SHP77 treated with DMSO at 0.1 percent for 48 hours (cell line): ENCODE results near the gene VAT1L.

Source experiments
- DNase-seq: peaks from one replicate; lab custom pipeline; 2025; lab: John Stamatoyannopoulos, UW

Gene VAT1L

DNA sequence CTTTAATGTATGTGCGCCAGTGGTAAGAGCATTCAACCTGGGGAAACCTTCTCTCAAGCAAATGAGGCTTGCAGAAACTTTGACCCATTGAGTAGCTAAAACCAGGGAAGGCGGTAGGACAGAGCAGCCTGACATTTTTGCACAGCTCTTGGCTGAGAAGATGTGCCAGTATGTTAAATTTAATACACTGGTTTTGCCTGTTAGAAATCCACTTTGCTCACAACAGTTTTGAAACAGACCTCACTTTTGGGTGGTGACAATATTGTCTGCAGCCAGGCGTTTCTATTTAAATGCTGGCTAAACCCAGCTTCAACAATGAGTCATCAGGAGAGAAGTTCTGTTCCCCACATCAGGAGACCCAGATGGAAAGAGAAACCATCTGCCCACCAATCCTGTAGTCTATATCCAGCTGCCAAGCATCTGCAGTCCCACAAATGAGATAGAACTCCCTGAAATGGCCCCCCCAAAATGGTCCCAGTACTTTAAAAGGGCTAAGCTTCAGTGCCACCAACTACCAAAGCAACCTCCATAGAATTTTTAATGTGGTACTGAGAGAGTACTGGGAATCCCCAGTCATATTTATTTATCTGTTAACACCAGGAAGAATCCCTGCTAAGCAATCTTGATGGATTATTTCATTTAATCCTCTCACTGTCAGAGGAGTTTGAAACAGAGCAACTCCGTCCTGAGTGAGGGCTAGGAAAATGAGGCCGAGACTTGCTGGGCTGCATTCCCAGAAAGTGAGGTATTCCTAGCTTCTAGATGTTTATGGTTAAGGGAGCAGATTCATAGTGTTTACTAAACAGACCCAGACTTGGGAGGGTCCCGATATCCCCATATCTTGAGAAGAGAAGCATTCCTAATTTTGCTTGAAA lies 205.0 kb downstream of the VAT1L start:
- DNase-seq: no peak

DNA sequence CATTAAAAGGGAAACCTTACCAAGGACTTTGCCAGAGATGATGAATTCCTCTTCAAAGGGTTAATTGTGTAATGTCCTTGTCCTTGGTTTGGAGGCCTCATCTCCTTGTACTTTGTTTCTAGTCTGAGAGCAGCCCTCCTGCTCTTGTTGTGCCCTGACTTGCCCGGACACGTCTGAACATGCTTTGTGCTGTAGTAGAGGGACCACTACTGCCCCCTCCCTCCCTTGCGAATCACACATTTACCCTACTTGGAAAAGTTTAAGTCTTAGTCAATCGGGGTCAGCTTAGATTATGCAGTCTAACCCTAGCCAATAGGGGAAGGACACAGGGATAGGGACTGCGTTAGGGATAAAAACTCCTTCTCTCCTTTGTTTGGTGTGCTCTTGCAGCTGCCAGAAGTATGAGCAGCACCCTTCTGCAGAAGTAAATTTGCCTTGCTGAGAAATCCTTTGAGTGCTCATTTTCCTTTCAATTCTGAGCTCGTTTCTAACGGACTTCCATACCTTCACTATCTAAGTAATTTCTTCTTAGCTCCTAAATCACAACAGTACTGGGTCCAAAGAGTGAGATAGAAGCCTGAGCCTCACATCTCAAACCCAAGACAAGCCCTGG lies 207.6 kb downstream of the VAT1L start:
- DNase-seq: no peak

GRCh38 chr16:77998350-77999023 lies 210.1 kb downstream of the VAT1L start:
- no peak for DNase-seq

- DNase-seq: no peak
Measured at GRCh38 chr16:78001451-78002025, 213.2 kb downstream of the VAT1L start.

- DNase-seq: peak; percentile 85
Measured at GRCh38 chr16:78002915-78003538, 214.7 kb downstream of the VAT1L start.

DNA sequence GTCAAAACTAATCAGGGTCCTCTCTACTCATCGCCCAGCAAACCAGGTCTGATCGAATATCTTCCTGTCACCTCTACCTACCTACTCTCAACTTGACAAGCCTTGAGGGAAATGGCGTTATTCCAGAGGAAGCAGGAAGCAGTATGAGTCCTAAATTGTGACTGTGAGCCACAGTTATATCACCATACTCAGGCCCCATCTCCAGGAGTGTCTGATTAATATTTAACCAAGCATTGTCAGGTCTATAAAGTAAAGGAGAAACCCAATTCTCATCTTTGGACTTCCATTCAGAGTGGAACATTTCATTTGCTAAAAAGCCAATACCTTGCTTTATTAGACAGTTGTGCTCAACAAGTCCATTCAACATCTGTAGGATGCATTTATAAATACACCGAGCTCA lies 216.2 kb downstream of the VAT1L start:
- DNase-seq: no peak

DNA sequence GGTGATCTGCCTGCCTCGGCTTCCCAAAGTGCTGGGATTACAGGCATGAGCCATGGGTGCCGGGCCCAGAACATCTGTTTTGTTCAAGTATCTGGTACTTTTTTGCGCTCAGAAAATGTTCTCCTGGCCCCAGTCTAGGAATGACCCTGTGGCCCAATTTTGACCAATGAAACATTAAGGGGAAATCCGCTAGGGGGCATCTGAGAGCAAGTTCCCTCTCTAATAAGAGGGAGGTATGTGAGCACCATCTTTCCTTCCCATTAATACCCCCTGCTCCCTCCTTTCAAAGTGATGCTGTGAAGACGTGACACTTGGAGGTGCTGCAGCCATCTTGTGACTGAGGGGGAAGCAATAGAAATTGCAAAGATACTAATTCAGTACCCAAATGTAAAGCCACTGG lies 217.5 kb downstream of the VAT1L start:
- DNase-seq: no peak

DNA sequence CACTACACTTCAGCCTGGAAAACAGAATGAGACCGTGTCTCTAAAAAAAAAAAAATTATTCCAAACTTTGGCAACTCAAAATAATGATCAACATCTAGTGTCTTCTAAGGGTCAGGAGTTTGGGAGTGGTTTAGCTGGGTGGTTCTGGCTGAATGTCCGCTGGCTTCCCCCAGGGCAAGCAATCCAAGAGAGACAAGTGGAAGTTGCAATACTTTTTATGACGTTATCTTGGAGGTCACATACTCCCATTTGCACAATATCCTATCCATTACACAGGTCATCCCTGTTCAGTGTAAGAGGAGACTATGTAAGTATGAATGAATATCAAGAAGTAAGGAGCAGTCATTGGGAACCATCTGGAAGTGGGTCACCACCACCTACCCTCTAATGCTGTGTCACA lies 218.8 kb downstream of the VAT1L start:
- no peak for DNase-seq

DNA sequence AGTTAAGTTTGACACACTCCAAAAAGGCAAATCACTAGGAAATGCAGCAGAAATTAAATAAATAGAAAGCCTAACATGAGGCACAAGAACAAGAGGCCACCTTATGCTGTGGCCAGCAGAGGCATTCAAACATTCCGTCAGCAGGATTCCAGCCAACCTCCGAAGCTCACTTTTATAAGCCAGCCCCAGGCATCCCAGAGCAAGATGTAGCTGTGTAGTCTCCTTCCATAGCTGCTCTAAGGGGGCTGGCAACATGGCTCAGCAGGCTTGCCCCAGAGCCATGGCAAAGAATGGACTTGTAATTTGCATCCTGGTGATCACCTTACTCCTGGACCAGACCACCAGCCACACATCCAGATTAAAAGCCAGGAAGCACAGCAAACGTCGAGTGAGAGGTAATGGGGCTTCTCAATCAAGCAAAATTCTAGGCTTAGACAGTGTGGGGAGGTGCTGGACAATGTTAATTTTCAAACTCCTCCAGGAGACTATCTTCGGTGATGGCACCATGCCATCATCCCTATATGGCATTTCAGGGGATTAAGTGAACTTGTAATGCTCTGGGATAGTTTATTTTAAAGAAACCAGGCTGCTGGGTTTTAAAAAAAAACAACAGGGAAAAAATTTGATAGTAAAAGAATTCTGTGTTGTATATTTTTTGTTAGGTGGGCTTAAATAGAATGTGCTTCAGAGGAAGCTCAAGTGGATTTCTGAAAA lies 234.1 kb downstream of the VAT1L start, which contains the start of gene CLEC3A:
Gene CLEC3A (plus strand): TSS at position 202 of the 714 bp plus-strand sequence. CDS start 79 bp downstream, at position 281.
- no peak for DNase-seq

GRCh38 chr16:78024159-78024558 lies 235.8 kb downstream of the VAT1L start:
- DNase-seq: no peak

DNA sequence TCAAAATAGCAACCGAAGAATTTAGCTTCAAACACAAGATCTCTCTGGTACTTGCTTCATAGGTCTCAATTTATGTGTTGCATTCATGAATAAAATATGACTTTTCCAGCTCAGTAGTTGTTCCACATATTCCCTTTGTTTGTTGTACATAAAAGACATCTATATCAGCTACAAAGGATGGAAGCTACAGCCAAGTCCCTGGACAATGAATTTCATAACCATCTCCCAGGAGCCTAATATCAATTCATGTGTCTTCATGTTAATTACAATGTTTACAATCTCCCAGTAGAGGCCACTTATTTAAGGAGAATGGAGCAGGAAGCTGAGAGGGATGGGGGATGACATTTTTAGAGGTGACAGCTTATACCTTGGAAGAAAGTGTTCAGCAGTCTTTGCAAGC lies 237.3 kb downstream of the VAT1L start:
- DNase-seq: no peak

DNA sequence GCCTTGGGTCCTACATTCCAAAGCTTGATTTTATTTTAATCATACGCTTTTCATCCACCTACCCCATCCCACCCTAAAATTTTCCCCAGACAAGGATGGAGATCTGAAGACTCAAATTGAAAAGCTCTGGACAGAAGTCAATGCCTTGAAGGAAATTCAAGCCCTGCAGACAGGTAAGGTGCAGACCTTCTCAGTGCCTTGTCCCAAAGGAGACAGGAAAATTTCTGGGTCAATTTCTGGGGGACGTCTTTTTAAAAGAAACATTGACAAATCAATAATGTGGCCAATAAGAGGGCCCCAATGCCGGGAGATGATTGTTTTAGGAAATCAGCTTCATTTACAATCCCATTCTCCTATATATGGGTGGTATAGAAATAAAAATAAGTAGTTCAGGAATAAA lies 239.7 kb downstream of the VAT1L start:
- DNase-seq: no peak
